Stimulated activated naive CD4-positive, alpha-beta T cell (primary cell): ENCODE data around the gene ATF6.

Experiments used
- DNase-seq, 6 experiments: peaks; one replicate each; lab custom pipeline; 2025; lab: John Stamatoyannopoulos, UW

The ATF6 gene

DNA sequence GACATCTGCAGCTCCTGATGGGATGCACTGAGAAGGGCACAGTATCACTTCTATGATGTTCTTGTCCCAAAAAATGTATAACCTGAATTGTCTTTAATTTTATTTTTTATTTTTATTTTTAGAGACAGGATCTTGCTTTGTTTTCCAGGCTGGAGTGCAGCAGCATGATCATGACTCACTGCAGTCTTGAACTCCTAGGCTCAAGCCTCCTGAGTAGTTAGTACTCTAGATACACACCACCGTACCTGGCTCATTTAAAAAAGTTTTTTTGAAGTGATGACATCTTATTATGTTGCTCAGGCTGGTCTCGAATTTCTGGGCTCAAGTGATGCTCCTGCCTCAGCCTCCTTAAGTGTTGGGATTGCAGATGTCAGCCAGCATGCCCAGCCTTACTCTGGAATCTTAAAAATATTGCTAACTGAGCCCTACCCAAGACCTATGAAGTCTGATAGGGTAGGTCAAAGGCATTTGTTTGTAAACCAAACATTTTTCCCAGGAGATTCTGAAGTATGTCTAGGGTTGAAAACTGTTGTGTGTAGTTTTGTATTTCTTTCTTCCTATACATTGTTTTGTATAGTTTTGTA, 68.9 kb downstream of the ATF6 start:
- DNase-seq, result no peak

DNA sequence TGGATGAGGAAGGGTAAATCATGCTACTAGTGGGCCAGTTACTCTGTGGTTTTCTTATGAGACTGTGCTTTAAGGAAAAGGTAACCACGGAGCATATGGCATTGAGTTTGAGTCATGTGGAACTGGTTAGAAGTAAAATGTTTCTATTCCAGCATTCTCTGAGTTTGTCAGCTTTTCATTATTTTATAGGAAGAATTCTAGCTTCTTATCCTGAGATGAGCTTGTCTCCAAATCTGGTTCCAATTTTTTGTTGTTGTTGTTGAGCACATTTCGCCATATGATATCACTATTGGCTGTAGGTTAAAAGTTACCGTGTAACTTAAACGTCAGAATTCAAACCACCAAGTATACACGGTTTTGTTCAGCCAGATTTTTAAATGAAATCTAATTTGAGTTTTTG, 69.9 kb downstream of the ATF6 start:
- no peak for DNase-seq

DNA sequence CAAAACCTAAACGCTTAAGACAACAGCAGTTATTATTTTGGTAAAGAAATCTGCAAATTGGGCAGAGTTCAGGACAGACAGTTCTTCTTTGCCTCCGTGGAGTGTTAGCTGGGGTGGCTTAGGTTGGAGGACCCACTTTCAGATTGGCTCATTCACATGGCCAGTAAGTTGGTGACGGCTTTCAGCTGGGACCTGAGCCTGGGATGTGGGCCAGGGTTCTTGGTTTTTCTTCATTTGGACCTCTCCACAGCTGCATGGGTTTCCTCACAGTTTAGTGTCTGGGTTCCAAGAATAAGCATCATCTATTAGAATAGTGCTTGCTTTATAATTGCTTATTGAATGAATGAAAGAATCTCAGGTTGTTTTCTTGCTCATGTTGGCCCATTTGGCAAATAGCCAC, 72.2 kb downstream of the ATF6 start:
- DNase-seq, result no peak

DNA sequence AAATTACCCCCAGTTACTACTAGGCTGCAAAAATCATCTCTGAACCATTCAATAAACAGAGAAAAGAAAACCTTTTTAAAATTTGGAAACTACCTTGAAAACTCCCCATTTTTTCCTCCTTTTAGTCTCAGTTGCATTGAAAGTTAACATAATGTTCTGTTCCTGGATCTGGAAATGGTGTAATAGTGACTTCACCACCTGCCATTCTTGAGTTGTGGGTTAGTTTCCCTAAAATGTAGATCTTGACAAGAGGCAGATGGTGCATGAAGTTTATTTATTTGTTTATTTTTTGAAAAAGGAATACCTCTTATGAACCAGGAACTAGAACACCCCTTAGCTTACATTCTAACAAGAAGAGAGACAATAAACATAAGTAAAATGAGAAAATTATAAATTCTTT, 72.8 kb downstream of the ATF6 start:
- no peak for DNase-seq

DNA sequence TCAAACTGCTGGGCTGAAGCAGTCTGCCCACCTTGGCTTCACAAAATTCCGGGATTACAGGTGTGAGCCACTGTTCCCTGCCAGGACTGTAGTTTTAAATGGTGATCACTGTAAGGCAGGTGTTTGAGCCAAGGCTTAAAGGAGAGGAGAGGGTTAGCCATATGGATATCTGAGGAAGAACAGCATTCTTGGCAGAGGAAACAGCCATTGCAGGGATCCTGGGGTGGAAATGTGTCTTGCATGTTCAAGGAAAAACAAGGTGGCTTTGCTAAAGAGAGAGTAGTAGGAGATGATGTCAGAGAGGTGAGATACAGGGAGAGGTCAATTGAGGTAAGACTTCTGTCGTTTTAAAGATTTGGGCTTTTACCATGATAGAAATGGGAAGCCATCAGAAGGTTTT, 73.5 kb downstream of the ATF6 start:
- DNase-seq, result no peak

DNA sequence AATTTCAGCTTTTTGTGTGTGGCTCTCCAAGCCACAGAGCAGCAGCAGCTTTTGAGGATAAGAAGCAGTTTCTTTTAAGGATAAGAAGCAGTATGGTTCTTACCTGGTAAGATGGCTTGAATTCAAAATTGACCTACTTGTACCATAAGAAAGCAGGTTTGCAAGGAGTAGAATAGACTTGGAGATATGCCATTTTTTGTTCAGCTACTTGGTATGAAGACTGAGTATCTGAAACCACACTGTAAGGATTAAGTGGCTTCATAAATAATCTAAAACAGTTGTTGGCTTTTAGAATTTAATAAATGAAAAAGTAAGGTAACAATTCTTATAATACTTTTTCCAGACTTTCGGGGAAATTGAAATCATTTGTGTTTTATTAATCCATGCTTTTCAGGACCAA, 74.2 kb downstream of the ATF6 start:
- no peak for DNase-seq

DNA sequence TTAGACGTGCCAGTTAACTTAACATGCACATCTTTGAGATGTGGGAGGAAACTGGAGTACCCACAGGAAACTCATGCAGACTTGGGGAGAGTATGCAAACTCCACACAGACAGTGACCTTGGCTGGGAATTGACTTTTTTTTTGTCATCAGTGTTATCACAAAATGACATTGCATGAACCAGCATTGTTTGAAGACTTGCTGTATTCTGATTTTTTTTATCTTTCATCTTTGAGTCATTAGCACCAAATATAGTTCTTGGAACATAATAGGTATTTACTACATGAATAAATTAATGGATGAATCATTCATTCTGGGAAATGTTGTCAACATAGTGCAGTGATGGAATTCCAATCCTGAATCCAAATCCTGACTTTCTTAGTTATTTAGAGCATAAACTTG, 77.0 kb downstream of the ATF6 start:
- DNase-seq, result no peak

DNA sequence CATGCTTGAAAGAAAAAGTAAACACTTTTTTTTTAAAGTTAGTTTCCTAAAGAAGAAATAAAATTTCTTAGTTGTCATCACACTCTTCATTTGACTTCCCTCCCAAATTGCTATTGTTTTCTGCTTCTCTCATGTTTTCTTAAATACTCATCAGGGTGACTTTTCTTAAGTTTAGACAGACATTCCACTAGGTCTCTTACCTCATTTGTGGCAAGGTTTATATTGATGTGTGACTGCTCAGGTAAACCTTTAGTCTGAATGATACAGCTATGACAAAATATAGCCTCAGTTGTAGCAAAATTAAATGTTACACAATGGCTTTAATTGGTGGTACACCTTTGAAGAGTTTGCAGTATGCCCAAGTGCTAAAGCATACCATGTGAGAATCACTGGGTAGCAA, 78.6 kb downstream of the ATF6 start:
- no peak for DNase-seq

DNA sequence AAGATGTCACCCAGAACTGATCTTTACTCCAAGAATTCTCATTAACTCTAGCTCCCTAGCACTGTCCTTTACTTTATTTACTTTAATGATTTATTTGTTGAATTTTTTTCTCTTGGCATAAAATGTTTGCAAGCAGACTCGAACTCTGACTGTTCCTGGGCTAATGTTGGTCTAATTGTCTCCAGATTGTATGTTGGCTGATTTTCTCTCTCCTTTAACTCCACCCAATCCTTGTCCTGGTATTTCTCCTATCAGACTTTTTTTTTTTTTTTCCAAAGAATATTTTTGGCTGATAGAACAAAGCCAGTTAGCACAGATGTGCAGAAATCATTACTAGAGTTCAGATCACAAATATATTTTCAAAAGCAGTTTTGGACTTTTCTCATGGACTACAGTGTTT, 82.6 kb downstream of the ATF6 start:
- no peak for DNase-seq

DNA sequence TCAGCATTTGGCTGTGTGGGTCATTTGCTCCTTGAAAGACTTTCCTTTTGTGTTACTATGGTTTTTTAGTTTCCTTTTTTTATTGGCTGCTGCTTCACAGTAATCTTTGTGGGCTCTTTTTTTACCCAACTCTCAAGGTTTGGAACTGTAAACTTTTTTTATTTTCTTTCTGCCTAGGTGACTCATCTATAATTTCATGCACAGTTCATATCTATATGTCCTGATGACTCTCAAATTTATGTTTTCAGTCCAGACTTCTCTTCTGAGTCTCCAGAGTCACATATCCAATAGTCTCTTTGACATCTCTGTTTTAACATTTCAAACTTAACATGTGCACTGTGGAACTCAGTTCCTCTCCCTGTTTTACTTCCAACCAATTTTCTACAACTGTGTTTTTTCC, 83.4 kb downstream of the ATF6 start:
- no peak for DNase-seq

DNA sequence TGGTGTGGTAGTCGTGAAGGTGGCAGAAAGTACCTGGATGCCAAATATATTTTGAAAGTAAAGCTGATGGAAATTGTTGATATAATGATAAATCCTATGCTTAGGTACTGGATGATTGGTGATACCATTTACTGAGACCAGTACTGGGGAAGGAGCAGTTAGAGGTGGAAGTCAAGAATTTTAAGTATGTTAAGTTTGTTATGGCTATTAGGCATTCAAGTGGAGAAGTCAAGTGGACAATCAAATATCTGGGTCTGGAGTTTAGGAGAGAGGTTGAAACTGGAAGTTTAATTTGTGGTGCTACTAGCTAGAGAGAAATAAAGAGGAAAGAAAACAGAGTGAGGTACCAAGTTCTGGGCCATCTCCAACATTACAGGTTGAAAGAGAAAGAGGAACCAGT, 89.1 kb downstream of the ATF6 start:
- no peak for DNase-seq

DNA sequence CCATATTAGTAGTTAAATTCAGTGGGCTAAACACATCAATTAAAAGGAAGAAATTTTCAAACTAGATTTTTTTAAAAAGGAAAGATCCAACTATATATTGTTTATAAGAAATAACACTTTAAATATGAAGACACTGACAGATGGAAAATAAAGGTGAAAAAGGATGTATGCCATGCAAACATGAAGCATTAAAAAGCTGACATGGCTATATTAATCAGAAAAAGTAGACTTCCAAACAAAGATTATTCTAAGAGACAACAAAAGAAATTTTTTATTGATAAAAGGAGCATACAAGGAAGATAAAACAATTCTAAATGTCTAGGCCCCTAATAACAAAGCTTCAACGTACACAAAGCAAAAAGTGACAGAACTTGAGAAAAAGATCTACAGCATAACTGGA, 92.2 kb downstream of the ATF6 start:
- DNase-seq, result no peak

DNA sequence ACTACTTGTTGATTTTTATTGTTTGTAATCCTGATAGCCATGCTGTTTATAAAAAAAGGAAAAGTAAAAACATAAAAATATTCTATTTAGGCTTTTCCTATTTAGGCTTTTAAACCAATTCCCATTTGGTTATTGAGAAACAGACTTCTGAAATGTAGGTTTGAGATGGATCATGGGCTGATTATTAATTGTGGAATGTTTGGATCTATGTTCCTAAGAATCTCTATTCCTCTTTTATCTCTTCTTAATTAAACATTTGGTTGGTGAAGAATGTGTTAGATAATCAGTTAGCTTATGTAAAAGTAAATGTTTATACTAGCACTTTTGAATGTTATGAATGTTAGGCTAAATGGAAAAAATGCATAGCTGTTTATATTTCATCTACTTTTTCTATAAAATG, 97.4 kb downstream of the ATF6 start:
- no peak for DNase-seq

DNA sequence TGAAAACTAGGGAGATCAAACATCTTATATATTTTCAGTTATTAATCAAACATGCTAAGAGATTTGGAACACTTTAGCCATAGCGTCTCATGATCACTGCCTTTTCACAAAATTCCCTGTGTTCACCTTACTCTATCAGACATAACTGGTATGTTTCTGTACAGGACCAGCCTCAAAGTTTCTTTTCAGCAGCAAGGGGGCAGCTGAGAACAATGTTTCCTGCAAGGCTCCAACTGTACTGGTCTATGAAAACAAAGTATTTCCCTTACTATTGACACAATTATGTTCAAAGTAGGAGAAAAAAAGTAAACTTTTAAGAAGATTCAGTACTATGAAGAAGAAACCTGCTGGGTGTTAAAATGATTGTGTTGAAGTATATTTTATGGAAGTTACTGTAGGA, 98.5 kb downstream of the ATF6 start:
- DNase-seq, result peak in 4 of 6 experiments; percentile 0 to 36 (median 8)

DNA sequence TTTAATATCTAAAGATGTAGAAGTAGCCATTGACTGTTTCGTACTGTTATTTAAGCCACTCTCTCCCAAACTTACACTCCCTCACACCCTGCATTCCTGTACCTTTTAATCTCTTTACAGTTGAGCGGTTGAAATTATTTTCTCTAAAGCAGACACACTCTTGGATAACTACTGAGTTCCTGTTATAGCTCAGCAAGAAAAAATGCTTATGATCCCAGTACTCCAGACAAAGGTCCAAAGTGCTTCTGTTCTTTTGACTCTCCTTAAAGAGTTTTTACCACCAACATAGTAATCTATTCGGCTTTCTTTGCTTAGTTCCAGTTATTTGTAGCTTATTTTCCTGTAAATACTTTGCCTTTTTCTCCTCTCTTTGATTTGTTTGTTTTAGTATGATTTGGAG, 100.1 kb downstream of the ATF6 start:
- DNase-seq, result no peak

DNA sequence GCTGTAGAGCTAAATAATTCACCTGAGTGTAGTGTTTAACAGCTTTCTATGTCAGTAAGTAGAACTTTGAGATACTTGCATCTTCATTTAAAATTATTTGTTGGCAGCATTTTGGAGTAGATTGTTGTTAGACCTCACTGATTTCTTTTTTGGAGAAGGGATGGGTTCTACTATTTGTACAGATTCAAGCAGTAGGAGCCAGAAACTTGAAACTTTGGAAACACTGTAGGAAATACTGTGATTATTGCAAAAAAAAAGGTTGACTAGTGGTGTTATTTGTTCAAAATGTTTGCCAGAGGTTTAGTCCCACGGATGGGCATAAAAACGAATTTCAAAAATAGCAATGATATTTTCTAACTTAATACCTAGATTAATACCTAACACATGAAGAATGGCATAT, 102.7 kb downstream of the ATF6 start:
- DNase-seq, result no peak

DNA sequence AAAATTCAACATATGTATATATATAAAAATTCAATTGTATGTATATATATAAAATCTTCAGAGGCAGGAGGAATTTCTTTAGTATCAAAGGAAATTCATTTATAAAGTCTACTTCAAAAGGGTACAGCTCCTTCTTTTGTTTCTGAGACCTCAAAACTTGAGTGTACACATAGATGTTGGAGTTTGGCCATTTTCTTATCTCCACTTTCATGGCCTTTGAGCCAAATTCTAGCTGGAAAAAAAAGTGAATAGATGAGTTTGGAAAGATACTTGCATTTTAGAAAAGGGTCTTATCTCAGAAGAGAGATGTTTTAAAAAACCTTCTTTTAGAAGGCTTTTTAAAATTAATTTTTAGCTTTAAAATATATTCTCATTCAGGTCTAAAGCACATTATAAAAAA, 103.2 kb downstream of the ATF6 start:
- no peak for DNase-seq

DNA sequence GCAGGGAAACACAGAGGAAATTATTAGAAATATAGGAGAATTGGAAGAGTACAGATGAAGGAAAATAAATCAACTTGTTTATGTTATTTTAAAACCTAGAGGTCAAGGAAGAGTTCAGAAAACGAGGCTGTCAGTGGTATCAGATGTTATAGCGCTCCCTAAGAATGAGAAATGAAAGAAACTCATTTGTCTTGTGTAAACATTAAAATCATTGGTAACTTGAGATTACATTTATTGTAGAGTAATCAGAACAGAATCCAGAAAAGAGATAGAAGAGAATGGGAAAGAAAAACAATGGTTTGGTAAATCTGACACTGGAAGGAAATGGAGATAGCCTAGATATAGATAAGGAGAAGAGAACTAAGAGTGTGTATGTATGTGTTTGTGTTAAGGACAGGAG, 106.4 kb downstream of the ATF6 start:
- DNase-seq, result no peak

DNA sequence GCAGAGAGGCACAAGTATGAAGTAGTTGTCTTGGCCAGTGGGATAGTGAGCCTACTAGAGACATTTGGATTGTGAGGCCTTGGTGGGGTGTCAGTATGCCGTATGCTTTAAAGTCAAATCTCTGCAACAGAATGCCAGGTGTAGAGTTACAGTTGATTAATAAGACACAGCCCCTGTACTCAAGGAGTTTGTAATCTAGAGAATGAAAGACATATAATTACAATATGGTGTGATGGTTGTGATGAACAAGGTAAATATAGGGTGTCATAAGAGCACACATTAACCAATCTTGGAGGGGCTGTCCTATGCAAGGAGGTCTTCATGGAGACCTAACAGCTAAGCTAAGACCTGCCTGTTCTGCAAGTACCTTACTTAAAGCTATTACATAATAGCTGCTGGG, 113.1 kb downstream of the ATF6 start:
- DNase-seq, result no peak

DNA sequence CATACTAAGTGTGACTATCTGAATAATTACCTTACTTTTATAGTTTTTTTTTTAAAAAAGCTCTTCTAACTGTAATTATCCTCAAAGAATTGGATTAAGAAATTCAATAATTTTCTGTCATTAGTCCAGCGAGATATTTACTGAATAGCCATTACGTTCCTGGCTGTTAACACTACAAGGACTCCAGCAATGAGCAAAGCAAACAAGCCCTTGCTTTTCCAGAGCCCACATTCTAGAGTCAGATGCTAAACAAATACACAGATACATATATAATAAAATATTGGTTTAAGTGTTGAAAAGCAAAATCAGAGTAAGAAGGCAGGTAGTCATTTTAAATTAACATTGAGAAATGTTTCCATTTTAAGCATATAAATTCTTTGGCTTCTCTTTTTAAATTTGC, 118.4 kb downstream of the ATF6 start:
- DNase-seq, result no peak

DNA sequence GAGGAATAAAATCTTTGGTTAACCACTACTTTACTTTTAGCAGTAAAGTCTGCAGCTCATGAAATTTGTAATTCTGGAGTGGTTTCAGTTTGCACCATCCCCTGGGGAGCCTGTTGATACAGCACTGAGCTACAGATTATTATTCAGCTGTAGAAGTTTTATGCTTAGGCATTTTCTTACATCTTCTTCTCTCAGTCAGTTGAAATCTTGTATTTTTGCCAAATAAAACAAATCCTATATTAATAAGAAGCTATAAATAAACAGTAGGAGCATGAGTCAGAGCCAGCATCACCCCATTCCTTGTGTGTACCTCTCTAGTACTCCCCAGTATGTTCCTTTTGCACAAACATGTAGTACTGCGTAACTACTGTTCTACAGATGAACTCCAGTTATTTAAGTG, 118.9 kb downstream of the ATF6 start:
- no peak for DNase-seq

DNA sequence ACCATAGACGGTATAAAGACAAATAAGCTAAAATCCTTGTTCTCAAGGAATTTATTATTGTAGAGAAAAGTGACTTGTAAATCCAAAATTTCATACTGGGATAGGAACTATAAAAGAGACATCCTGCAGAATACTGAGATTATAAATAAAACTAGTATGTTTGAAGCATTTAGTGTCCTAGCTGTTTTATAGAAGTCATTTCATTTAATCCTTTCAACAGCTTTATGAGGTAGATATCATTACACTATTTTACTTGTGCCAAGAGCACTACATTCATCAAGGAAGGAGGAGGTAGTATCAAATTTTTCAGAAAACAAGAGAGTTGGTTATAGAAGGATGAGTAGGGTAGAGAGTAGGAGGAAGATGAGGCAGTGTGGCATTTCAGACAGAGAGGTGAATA, 119.6 kb downstream of the ATF6 start:
- DNase-seq, result no peak

DNA sequence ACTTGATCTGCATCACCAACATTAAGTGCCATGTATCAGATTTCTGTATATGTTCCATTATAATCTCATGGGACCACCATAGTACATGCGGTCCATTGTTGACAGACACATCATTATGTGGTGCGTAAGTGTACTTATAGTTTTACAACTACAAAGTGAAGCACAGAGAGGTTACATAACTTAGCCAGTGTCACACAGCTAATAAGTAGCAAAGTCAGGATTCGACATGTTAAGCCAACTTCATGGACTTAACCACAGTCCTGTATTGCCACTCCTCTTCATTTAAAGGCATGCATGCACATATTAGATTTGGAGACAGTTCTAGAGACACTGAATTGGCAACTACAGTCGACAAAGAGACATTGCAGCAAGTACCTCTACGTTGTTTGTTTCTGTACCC, 120.5 kb downstream of the ATF6 start:
- DNase-seq, result no peak

DNA sequence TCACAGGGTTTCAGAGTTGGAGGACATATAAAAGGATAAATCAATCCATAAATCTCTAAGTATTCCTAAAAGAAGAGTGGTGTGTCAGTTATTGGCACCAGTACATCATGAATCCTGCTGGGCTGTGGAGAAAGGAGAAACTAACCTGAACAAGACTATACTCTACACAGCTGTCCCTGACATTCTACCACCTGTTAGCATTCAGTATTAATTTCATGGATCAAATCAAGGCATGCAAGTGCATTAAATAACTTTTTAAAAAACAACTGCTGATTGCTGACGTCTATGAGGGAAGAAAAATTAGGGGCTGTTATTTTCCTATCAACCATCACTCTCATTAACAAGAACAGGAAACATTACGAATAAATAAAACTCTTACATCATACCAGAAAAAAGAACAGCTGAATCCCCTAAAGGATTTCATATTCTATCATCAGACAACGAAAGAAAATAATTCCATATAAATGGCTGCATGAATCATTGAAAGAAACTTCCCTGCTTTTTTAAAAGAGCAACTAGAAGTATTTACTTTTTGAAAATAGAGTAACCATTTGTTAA, 121.7 kb downstream of the ATF6 start:
- no peak for DNase-seq

DNA sequence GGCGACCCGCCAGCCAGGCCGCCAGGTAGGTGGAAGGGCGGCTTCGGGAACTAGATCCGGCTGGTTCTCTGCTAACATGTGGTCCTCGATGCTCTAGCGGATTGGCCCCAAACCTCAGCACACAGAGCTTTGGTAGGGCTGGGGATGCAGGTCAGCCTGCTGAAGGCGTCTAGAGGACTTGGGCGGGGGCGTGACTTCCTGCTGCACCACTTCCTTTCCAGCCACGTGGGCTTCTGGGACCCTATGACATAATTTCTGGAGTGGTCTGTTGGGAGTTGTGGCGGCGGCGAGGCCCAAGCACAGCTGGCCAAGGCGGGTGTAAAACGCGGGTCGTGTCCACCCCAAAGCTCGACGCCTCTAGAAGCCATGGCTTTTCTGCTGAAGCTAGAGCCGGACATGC, 124.5 kb downstream of the ATF6 start:
- DNase-seq, result no peak
